Peyer's patch (tissue), 4 donors: ENCODE results near the gene MAML3. TPM values are rescaled to one million over a fixed set of nuclear protein-coding genes. Genes with fewer than 3 reads are reported as not detected.

Experiments used
- DNase-seq, 3 donors: peaks; one replicate each; pipeline ENCODE4 v3.0.0-alpha.2; 2017 to 2019
- H3K27ac ChIP-seq, 4 donors: fragments of 200-600 bp; sonication (generic); one replicate each; pipeline ENCODE4 v1.5.1; 2016 to 2019
- H3K27me3 ChIP-seq, 2 donors: fragments of 200-600 bp; sonication (generic); one replicate each; pipeline ENCODE4 v1.5.1; 2019
- H3K36me3 ChIP-seq, 3 donors: fragments of 200-600 bp; sonication (generic); one replicate each; pipeline ENCODE4 v1.5.1; 2016 to 2019
- H3K4me1 ChIP-seq, 4 donors: fragments of 200-600 bp; sonication (generic); one replicate each; pipeline ENCODE4 v1.5.1; 2016 to 2019
- H3K4me3 ChIP-seq, 4 donors: fragments of 200-600 bp; sonication (generic); 1 replicate in 3 of 4; 2 replicates in 1 of 4; pipeline ENCODE4 v1.5.1; 2016 to 2019; ENCODE audit warnings: mild to moderate bottlenecking in 1 of 4
- H3K9me3 ChIP-seq, 4 donors: fragments of 200-600 bp; sonication (generic); one replicate each; pipeline ENCODE4 v1.5.1; 2016 to 2019; ENCODE audit warnings: mild to moderate bottlenecking in 1 of 4
- CTCF ChIP-seq, 6 experiments: fragments of 450-650 bp in 4 of 6; fragments of 200-600 bp in 2 of 6; sonication (generic) in 1 of 6; IDR thresholded peaks; one replicate each; pipeline ENCODE4 v1.5.1; 2017 to 2019; ENCODE audit warnings: antibody characterized with exemption in 6 of 6, mild to moderate bottlenecking in 3 of 6, moderate library complexity in 1 of 6
- POLR2A ChIP-seq, 2 donors: fragments of 450-650 bp; IDR thresholded peaks; one replicate each; pipeline ENCODE4 v1.5.1; 2017; ENCODE audit warnings: antibody characterized with exemption in 2 of 2, mild to moderate bottlenecking in 2 of 2, moderate library complexity in 2 of 2
- total RNA-seq, 4 donors: library from RNA; depleted of rRNA; stranded (reverse); fragments of >200 nt; gene quantifications; one replicate each; pipeline ENCODE4 v1.1.0, GENCODE V29; 2016

The MAML3 gene
- total RNA-seq, 4 donors from 2014 or later: 6.5 to 44.6 (median 22.1) TPM

DNA sequence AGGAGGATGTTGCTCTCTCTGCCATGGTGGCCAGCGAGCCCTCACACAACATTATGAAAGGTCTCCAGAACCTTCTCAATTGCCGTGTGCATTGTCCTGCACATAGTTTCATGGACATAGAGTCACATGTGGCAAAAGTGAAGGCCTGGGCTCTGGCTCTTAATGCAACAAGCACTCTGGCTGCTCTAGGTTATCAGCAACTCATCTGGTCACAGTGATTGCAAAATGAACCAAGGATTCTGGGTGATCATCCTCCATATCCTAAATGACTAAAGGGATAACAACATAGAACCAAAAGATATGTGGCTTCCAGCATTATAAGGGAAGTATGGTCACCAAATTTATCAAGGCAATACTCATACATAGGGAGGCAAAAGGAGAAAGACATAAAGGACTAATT lies 313.2 kb downstream of the MAML3 start:
- TF ChIP-seq POLR2A (IDR thresholded peaks at IDR 0.05) (no peak), CTCF (IDR thresholded peaks at IDR 0.05) (no peak)
- Histone ChIP-seq H3K4me1 (peaks cover 0 to 12% (median 4%) of the 10 kb centered on the region in 4 donors), H3K9me3 (no peaks in the 10 kb centered on the region), H3K27me3 (no peaks in the 10 kb centered on the region), H3K27ac (no peak overlapping the region), H3K4me3 (no peak overlapping the region), H3K36me3 (no peaks in the 10 kb centered on the region)
- DNase-seq: no peak

GRCh38 chr4:139839403-139840031 lies 314.5 kb downstream of the MAML3 start:
- no peaks in the 10 kb centered on the region for H3K27me3 ChIP-seq
- H3K27ac ChIP-seq: no peak overlapping the region

GRCh38 chr4:139838811-139839210 lies 315.2 kb downstream of the MAML3 start:
- TF ChIP-seq CTCF (IDR thresholded peaks at IDR 0.05) (no peak), POLR2A (IDR thresholded peaks at IDR 0.05) (no peak)

More at GRCh38 chr4:139839403-139840031, 314.5 kb downstream of the MAML3 start:
- Histone ChIP-seq H3K9me3 (no peaks in the 10 kb centered on the region), H3K36me3 (no peaks in the 10 kb centered on the region), H3K4me1 (peaks cover 0 to 19% (median 4%) of the 10 kb centered on the region in 4 donors), H3K4me3 (no peak overlapping the region)
- no peak for TF ChIP-seq POLR2A (IDR thresholded peaks at IDR 0.05)
- no peak for TF ChIP-seq CTCF (IDR thresholded peaks at IDR 0.05)
- DNase-seq: no peak

GRCh38 chr4:139834981-139835391 lies 319.0 kb downstream of the MAML3 start:
- Histone ChIP-seq H3K36me3 (no peaks in the 10 kb centered on the region), H3K4me1 (peaks cover 0 to 15% (median 0%) of the 10 kb centered on the region in 4 donors), H3K27ac (no peak overlapping the region), H3K4me3 (no peak overlapping the region), H3K27me3 (no peaks in the 10 kb centered on the region), H3K9me3 (no peaks in the 10 kb centered on the region)
- no peak for DNase-seq
- no peak for TF ChIP-seq CTCF (IDR thresholded peaks at IDR 0.05)
- TF ChIP-seq POLR2A (IDR thresholded peaks at IDR 0.05): no peak

More at GRCh38 chr4:139838811-139839210, 315.2 kb downstream of the MAML3 start:
- no peak overlapping the region for H3K27ac ChIP-seq
- no peaks in the 10 kb centered on the region for H3K9me3 ChIP-seq
- H3K36me3 ChIP-seq: no peaks in the 10 kb centered on the region
- no peak overlapping the region for H3K4me3 ChIP-seq
- no peak for DNase-seq
- H3K27me3 ChIP-seq: no peaks in the 10 kb centered on the region
- peaks cover 0 to 22% (median 4%) of the 10 kb centered on the region in 4 donors for H3K4me1 ChIP-seq

- H3K4me1 ChIP-seq: peaks cover 0 to 10% (median 0%) of the 10 kb centered on the region in 4 donors
- no peak for DNase-seq
- TF ChIP-seq POLR2A (IDR thresholded peaks at IDR 0.05) (no peak), CTCF (IDR thresholded peaks at IDR 0.05) (no peak)
- H3K9me3 ChIP-seq: no peaks in the 10 kb centered on the region
- H3K4me3 ChIP-seq: no peak overlapping the region
- no peaks in the 10 kb centered on the region for H3K36me3 ChIP-seq
- no peak overlapping the region for H3K27ac ChIP-seq
- no peaks in the 10 kb centered on the region for H3K27me3 ChIP-seq
These were observed 319.7 kb downstream of the MAML3 start for GRCh38 chr4:139834226-139834662.
